ENCODE data around the gene SLC35E1.

DNA sequence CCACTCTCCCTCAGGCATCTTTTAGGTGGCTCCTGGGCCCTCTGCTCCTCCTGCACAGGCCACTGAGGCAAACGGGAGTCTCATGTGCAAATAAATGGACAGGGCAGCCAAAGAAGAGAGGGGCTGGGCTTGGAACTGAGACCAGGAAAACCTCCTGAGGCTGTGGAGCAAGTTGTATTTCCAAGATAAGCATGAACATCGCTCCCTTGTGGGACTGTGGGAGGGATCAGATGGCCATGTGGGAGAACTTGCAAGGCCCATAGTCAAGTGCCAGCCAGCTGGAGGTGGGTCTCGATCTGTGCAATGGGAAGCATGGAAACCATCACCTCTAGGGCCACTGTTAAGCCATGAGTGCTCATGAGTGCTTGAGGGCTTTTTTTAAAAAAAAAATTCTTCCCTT lies 30.9 kb upstream of the SLC35E1 start:
- no peak for TF ChIP-seq EZH2 (IDR thresholded peaks at IDR 0.05)
- TF ChIP-seq, protein P1, sequence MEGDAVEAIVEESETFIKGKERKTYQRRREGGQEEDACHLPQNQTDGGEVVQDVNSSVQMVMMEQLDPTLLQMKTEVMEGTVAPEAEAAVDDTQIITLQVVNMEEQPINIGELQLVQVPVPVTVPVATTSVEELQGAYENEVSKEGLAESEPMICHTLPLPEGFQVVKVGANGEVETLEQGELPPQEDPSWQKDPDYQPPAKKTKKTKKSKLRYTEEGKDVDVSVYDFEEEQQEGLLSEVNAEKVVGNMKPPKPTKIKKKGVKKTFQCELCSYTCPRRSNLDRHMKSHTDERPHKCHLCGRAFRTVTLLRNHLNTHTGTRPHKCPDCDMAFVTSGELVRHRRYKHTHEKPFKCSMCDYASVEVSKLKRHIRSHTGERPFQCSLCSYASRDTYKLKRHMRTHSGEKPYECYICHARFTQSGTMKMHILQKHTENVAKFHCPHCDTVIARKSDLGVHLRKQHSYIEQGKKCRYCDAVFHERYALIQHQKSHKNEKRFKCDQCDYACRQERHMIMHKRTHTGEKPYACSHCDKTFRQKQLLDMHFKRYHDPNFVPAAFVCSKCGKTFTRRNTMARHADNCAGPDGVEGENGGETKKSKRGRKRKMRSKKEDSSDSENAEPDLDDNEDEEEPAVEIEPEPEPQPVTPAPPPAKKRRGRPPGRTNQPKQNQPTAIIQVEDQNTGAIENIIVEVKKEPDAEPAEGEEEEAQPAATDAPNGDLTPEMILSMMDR (IDR thresholded peaks at IDR 0.05 in 2 of 3, conservative IDR thresholded peaks at IDR 0.05 in 1 of 3; ENCODE audit: borderline replicate concordance in 1 of 3, insufficient read depth in 1 of 3, low read depth in 2 of 3, low read length in 2 of 3), result no peak
- TF ChIP-seq, protein P2, sequence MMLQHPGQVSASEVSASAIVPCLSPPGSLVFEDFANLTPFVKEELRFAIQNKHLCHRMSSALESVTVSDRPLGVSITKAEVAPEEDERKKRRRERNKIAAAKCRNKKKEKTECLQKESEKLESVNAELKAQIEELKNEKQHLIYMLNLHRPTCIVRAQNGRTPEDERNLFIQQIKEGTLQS (IDR thresholded peaks at IDR 0.05), result no peak
- TF ChIP-seq ZFX (IDR thresholded peaks at IDR 0.05), result no peak
- no peak for TF ChIP-seq POLR2AphosphoS5 (IDR thresholded peaks at IDR 0.05; ENCODE audit: low read depth, low read length)
- TF ChIP-seq, protein P3, sequence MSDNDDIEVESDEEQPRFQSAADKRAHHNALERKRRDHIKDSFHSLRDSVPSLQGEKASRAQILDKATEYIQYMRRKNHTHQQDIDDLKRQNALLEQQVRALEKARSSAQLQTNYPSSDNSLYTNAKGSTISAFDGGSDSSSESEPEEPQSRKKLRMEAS (IDR thresholded peaks at IDR 0.05), result no peak
- TF ChIP-seq YY1 (IDR thresholded peaks at IDR 0.05; ENCODE audit: extremely low read depth, insufficient replicate concordance, low read depth, low read length), result no peak
- no peak for TF ChIP-seq SP1 (IDR thresholded peaks at IDR 0.05; ENCODE audit: low read depth)
- no peak for TF ChIP-seq ELF1 (IDR thresholded peaks at IDR 0.05; ENCODE audit: borderline replicate concordance, low read depth)
- no peak for TF ChIP-seq EZH2phosphoT487 (IDR thresholded peaks at IDR 0.05; ENCODE audit: borderline replicate concordance)
- no peak for TF ChIP-seq POLR2A (IDR thresholded peaks at IDR 0.05; ENCODE audit: borderline replicate concordance, extremely low read depth, insufficient read depth, insufficient read length)
- TF ChIP-seq EGR1 (IDR thresholded peaks at IDR 0.05; ENCODE audit: low read depth), result no peak
- TF ChIP-seq SRF (IDR thresholded peaks at IDR 0.05; ENCODE audit: low read depth), result no peak
- TF ChIP-seq SIN3A (IDR thresholded peaks at IDR 0.05; ENCODE audit: low read depth), result no peak
